Activated gamma-delta T cell treated with anti-CD3 and anti-CD28 coated beads, Interleukin-2, amount 50 U/mL, for 16 hours (primary cell): ENCODE data around the gene DENND5B.
"Not testable (repeated sequence)": the region's sequence is repeated elsewhere in the genome, so short reads cannot be mapped to it uniquely, and the experiment has no call there.

Source experiments
- DNase-seq: peaks from one replicate; pipeline ENCODE4 v3.0.0-alpha.2; 2020; ENCODE audit warnings: low read depth

DENND5B gene

GRCh38 chr12:31377210-31377609 lies 213.7 kb downstream of the DENND5B start:
- DNase-seq = not testable (repeated sequence)

GRCh38 chr12:31375422-31375821 lies 215.5 kb downstream of the DENND5B start:
- not testable (repeated sequence) for DNase-seq

- no peak for DNase-seq
These were observed 219.7 kb downstream of the DENND5B start for GRCh38 chr12:31371256-31371620.

- no peak for DNase-seq
These were observed 220.2 kb downstream of the DENND5B start for GRCh38 chr12:31370531-31371255.

GRCh38 chr12:31369712-31370521 lies 221.0 kb downstream of the DENND5B start:
- no peak for DNase-seq

- DNase-seq = no peak
These were observed 222.1 kb downstream of the DENND5B start for GRCh38 chr12:31368666-31369361.

GRCh38 chr12:31366104-31366621 lies 224.8 kb downstream of the DENND5B start:
- no peak for DNase-seq

GRCh38 chr12:31363831-31364230 lies 227.1 kb downstream of the DENND5B start:
- DNase-seq = no peak

GRCh38 chr12:31363416-31363809 lies 227.5 kb downstream of the DENND5B start:
- DNase-seq = no peak

GRCh38 chr12:31362759-31363415 lies 228.0 kb downstream of the DENND5B start:
- DNase-seq = no peak

- no peak for DNase-seq
These were observed 228.7 kb downstream of the DENND5B start for GRCh38 chr12:31362115-31362758.

- no peak for DNase-seq
These were observed 229.2 kb downstream of the DENND5B start for GRCh38 chr12:31361730-31362114.

GRCh38 chr12:31355747-31356107 lies 235.2 kb downstream of the DENND5B start:
- no peak for DNase-seq

- DNase-seq = no peak
These were observed 236.9 kb downstream of the DENND5B start for GRCh38 chr12:31353750-31354708.

- DNase-seq = no peak
These were observed 244.7 kb downstream of the DENND5B start for GRCh38 chr12:31346267-31346666.

GRCh38 chr12:31343139-31343538 lies 247.8 kb downstream of the DENND5B start:
- no peak for DNase-seq

GRCh38 chr12:31342286-31342685 lies 248.7 kb downstream of the DENND5B start:
- DNase-seq = no peak

- DNase-seq = no peak
These were observed 250.9 kb downstream of the DENND5B start for GRCh38 chr12:31339831-31340622.

GRCh38 chr12:31337952-31338351 lies 253.0 kb downstream of the DENND5B start:
- no peak for DNase-seq
